ENCODE data around the gene SCGB2B2.

SCGB2B2 gene

DNA sequence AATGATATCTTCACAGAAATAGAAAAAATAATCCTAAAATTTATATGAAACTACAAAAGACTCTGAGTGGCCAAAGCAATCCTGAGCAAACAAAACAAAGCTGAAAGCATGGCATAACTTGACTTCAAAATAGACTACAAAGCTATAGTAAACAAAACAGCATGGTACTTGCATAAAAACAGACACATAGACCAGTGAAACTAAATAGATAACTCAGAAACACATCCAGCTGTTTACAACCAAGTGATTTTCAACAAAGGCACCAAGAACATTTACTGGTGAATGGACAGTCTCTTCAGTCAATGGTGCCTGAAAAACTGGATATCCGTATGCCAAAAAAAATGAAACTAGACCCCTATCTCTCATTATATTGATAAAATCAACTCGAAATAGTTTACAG, 25.2 kb downstream of the SCGB2B2 start:
- TF ChIP-seq, protein P1, sequence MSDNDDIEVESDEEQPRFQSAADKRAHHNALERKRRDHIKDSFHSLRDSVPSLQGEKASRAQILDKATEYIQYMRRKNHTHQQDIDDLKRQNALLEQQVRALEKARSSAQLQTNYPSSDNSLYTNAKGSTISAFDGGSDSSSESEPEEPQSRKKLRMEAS (IDR thresholded peaks at IDR 0.05) = no peak
- no peak for TF ChIP-seq FOXM1 (IDR thresholded peaks at IDR 0.05; ENCODE audit: borderline replicate concordance, low read depth)

DNA sequence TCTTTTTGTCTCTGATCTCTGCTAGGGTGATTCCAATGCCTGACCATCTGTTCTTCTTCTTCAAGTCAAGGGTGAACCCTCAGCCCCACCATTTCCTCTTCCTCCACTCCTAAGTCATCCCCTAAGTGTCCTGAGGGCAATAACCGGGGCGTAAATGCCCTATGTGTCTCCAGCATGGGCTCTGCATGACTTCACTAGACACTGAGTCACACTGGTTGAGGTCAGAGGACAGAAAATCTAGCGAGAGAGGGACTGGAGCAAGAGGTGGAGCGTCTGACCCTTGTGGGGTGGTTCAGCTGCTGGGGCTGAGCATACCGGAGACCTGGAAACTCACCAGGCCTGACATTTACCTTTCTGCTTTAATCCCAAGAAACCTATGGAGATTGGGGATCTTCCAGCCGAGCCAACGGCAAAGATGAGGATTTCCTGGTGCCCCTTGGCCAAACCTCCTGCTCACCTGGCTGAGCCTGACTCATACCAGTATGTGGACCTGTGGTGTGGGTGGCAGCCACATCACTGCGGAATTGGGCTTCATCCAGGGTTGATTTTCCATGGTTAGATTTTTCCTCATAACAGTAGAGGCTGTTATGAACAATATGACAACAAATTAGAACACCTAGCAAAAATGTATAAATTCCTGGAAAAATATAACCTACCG, 26.9 kb downstream of the SCGB2B2 start:
- TF ChIP-seq NFIC (IDR thresholded peaks at IDR 0.05) = no peak
- TF ChIP-seq CREB1 (IDR thresholded peaks at IDR 0.05; ENCODE audit: low read depth) = no peak
- no peak for TF ChIP-seq CEBPB (IDR thresholded peaks at IDR 0.05)
- TF ChIP-seq TAF1 (IDR thresholded peaks at IDR 0.05; ENCODE audit: low read depth) = no peak

DNA sequence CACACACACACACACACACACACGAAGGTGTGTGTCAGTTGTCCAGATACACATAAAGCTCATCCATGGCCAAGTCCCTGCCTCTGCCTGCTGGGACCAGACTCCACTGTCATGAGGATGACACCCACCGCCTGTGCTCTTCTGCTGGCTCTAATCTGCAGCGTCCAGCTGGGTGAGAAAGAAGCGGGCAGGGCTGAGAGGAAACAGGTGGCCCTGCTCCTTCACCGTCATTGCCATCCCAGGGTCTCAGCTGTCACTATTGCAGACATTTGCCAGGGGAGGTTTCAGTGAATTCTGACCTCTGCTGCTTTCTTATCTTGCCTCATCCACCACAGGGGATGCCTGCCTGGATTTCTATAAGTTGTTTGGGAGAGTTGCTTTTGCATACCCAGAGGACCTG, 31.4 kb downstream of the SCGB2B2 start:
- no peak for TF ChIP-seq REST (IDR thresholded peaks at IDR 0.05; ENCODE audit: low read depth)
- no peak for TF ChIP-seq FOXM1 (IDR thresholded peaks at IDR 0.05; ENCODE audit: borderline replicate concordance, low read depth)
- TF ChIP-seq EP300 (IDR thresholded peaks at IDR 0.05; ENCODE audit: borderline replicate concordance) = no peak
- TF ChIP-seq, protein P2, sequence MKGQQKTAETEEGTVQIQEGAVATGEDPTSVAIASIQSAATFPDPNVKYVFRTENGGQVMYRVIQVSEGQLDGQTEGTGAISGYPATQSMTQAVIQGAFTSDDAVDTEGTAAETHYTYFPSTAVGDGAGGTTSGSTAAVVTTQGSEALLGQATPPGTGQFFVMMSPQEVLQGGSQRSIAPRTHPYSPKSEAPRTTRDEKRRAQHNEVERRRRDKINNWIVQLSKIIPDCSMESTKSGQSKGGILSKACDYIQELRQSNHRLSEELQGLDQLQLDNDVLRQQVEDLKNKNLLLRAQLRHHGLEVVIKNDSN (IDR thresholded peaks at IDR 0.05) = no peak

GRCh38 chr19:34644991-34645461, 31.9 kb downstream of the SCGB2B2 start:
- TF ChIP-seq FOXM1 (IDR thresholded peaks at IDR 0.05; ENCODE audit: borderline replicate concordance, low read depth) (no peak), CEBPB (IDR thresholded peaks at IDR 0.05) (no peak), EGR1 (IDR thresholded peaks at IDR 0.05) (no peak), REST (IDR thresholded peaks at IDR 0.05; ENCODE audit: low read depth) (no peak), YY1 (IDR thresholded peaks at IDR 0.05; ENCODE audit: low read depth) (no peak), TAF1 (IDR thresholded peaks at IDR 0.05; ENCODE audit: low read depth) (no peak), ZBTB7A (IDR thresholded peaks at IDR 0.05; ENCODE audit: low read depth) (no peak), RAD21 (IDR thresholded peaks at IDR 0.05; ENCODE audit: low read depth) (no peak), TEAD4 (IDR thresholded peaks at IDR 0.05) (no peak), EP300 (IDR thresholded peaks at IDR 0.05; ENCODE audit: borderline replicate concordance) (no peak), TCF12 (IDR thresholded peaks at IDR 0.05; ENCODE audit: low read depth) (no peak), NFIC (IDR thresholded peaks at IDR 0.05) (no peak), CREB1 (IDR thresholded peaks at IDR 0.05; ENCODE audit: low read depth) (no peak)
- TF ChIP-seq, protein P1 (IDR thresholded peaks at IDR 0.05) = no peak
- TF ChIP-seq, protein P2 (IDR thresholded peaks at IDR 0.05) = no peak

- TF ChIP-seq FOXM1 (IDR thresholded peaks at IDR 0.05; ENCODE audit: borderline replicate concordance, low read depth) (no peak), TEAD4 (IDR thresholded peaks at IDR 0.05) (no peak), EGR1 (IDR thresholded peaks at IDR 0.05) (no peak), YY1 (IDR thresholded peaks at IDR 0.05; ENCODE audit: low read depth) (no peak), REST (IDR thresholded peaks at IDR 0.05; ENCODE audit: low read depth) (no peak), NFIC (IDR thresholded peaks at IDR 0.05) (no peak), ZBTB7A (IDR thresholded peaks at IDR 0.05; ENCODE audit: low read depth) (no peak), TAF1 (IDR thresholded peaks at IDR 0.05; ENCODE audit: low read depth) (no peak), TCF12 (IDR thresholded peaks at IDR 0.05; ENCODE audit: low read depth) (no peak), EP300 (IDR thresholded peaks at IDR 0.05; ENCODE audit: borderline replicate concordance) (no peak)
- TF ChIP-seq, protein P2 (IDR thresholded peaks at IDR 0.05) = no peak
These were observed 34.7 kb downstream of the SCGB2B2 start for GRCh38 chr19:34642241-34642640.

Data from Ishikawa (cell line).